HG03175 (cell line): ENCODE results near the gene TRIM71.

Experiments used
- ATAC-seq: cut with Tn5 transposase; IDR thresholded peaks from one replicate; pipeline ENCODE4 v1.9.1; 2021; ENCODE audit warnings: mild to moderate bottlenecking, moderate library complexity; ENCODE audit not compliant: unreplicated experiment

Gene TRIM71

GRCh38 chr3:32862936-32863487 is 45.2 kb downstream of the TRIM71 start:
- no peak for ATAC-seq

- no peak for ATAC-seq
These were observed 47.6 kb downstream of the TRIM71 start for GRCh38 chr3:32865383-32865782.

GRCh38 chr3:32866533-32866932 is 48.7 kb downstream of the TRIM71 start:
- ATAC-seq: no peak

- no peak for ATAC-seq
These were observed 50.2 kb downstream of the TRIM71 start for GRCh38 chr3:32867954-32868353.

GRCh38 chr3:32868719-32869512 is 51.1 kb downstream of the TRIM71 start:
- no peak for ATAC-seq

- no peak for ATAC-seq
These were observed 51.8 kb downstream of the TRIM71 start for GRCh38 chr3:32869513-32870047.

- no peak for ATAC-seq
These were observed 52.7 kb downstream of the TRIM71 start for GRCh38 chr3:32870373-32871095.

- no peak for ATAC-seq
These were observed 53.5 kb downstream of the TRIM71 start for GRCh38 chr3:32871273-32871672.

GRCh38 chr3:32872487-32873382 is 54.9 kb downstream of the TRIM71 start:
- ATAC-seq: no peak

- no peak for ATAC-seq
These were observed 55.8 kb downstream of the TRIM71 start for GRCh38 chr3:32873531-32874130.

- ATAC-seq: no peak
These were observed 59.1 kb downstream of the TRIM71 start for GRCh38 chr3:32876920-32877319.

GRCh38 chr3:32877598-32877997 is 59.8 kb downstream of the TRIM71 start:
- ATAC-seq: no peak

- no peak for ATAC-seq
These were observed 62.4 kb downstream of the TRIM71 start for GRCh38 chr3:32880225-32880624.

- no peak for ATAC-seq
These were observed 63.8 kb downstream of the TRIM71 start for GRCh38 chr3:32881624-32882023.

GRCh38 chr3:32882189-32882588 is 64.4 kb downstream of the TRIM71 start:
- peak; percentile 81 for ATAC-seq

GRCh38 chr3:32882603-32883025 is 64.8 kb downstream of the TRIM71 start:
- peak; percentile 79 for ATAC-seq

- ATAC-seq: no peak
These were observed 66.0 kb downstream of the TRIM71 start for GRCh38 chr3:32883817-32884216.

GRCh38 chr3:32884591-32884990 is 66.8 kb downstream of the TRIM71 start:
- ATAC-seq: no peak

- ATAC-seq: no peak
These were observed 67.6 kb downstream of the TRIM71 start for GRCh38 chr3:32885283-32885901.

- no peak for ATAC-seq
These were observed 68.5 kb downstream of the TRIM71 start for GRCh38 chr3:32886296-32886695.
